ENCODE data around the gene ST6GALNAC2.

Gene ST6GALNAC2

DNA sequence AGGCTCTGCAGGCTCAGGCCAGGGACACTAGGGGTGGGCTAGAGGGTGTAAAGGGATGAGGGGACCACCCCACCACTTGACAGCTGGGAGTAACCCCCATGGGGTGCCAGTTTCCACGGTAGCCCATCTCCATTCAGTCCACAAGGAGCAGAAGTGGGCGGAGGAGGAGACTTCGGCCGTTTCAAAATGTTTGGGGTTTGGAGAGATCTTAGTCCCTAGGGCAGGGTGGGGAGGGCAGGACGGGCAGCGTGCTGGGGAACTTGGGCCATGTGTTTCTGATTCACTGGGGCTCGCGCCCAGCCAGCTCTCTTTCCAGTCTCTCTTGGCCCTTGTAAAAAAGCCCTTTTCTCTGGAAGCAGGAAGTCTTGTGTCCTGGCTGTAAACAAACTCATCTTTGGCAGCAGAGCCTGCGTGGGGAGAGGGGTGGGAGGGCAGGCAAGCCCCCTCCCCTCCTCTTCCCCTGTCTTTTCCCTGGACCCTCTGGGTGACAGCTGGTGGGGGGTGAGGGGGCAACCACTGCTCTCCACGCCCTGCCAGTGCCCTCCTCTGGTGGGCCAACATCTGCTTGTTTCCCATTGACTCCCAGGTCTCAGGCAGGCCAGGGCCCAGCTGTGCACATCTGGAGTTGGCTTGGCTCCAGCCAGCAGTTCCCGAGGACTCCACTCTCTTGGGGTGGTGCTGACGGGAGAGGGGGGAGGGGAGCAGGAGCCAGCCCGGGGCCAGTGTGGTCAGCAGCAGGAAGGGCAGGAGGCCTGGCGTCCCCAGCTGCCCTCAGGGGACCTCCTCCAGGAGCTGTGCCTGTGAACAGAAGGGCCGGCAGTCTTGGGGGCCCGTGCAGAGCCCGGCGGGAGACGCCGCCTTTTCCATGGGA, 56.2 kb downstream of the ST6GALNAC2 start (continued):
- TF ChIP-seq ZNF747 (tag by site-specific recombination; IDR thresholded peaks at IDR 0.05) (no peak), ZNF423 (tag by site-specific recombination; IDR thresholded peaks at IDR 0.05) (0 out of 2 replicates have a peak, but pooled peaks have one; percentile 74), ZNF16 (tag by site-specific recombination; IDR thresholded peaks at IDR 0.05; ENCODE audit: low read depth) (no peak), ZSCAN30 (tag by site-specific recombination; IDR thresholded peaks at IDR 0.05) (no peak), ZNF133 (tag by site-specific recombination; IDR thresholded peaks at IDR 0.05) (no peak), ZNF335 (tag by site-specific recombination; conservative IDR thresholded peaks at IDR 0.05) (peak; percentile 64), SP3 (tag by site-specific recombination; IDR thresholded peaks at IDR 0.05) (no peak), ZNF776 (tag by site-specific recombination; IDR thresholded peaks at IDR 0.05; ENCODE audit: borderline replicate concordance) (no peak), ZFP3 (tag by site-specific recombination; IDR thresholded peaks at IDR 0.05; ENCODE audit: low read depth) (0 out of 2 replicates have a peak, but pooled peaks have one; percentile 5), ZEB2 (tag by site-specific recombination; IDR thresholded peaks at IDR 0.05) (no peak), HOXA7 (CRISPR knock-in tag; IDR thresholded peaks at IDR 0.05; ENCODE audit: borderline replicate concordance) (no peak), ZNF311 (tag by site-specific recombination; IDR thresholded peaks at IDR 0.05; ENCODE audit: borderline replicate concordance) (no peak), ZNF791 (tag by site-specific recombination; IDR thresholded peaks at IDR 0.05) (no peak), ZFP37 (tag by site-specific recombination; IDR thresholded peaks at IDR 0.05) (no peak), ZNF514 (tag by site-specific recombination; IDR thresholded peaks at IDR 0.05) (no peak), KLF8 (tag by site-specific recombination; IDR thresholded peaks at IDR 0.05) (no peak)
- TF ChIP-seq, protein P1, sequence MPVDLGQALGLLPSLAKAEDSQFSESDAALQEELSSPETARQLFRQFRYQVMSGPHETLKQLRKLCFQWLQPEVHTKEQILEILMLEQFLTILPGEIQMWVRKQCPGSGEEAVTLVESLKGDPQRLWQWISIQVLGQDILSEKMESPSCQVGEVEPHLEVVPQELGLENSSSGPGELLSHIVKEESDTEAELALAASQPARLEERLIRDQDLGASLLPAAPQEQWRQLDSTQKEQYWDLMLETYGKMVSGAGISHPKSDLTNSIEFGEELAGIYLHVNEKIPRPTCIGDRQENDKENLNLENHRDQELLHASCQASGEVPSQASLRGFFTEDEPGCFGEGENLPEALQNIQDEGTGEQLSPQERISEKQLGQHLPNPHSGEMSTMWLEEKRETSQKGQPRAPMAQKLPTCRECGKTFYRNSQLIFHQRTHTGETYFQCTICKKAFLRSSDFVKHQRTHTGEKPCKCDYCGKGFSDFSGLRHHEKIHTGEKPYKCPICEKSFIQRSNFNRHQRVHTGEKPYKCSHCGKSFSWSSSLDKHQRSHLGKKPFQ (tag by site-specific recombination; IDR thresholded peaks at IDR 0.05) = no peak
- TF ChIP-seq, protein P2, sequence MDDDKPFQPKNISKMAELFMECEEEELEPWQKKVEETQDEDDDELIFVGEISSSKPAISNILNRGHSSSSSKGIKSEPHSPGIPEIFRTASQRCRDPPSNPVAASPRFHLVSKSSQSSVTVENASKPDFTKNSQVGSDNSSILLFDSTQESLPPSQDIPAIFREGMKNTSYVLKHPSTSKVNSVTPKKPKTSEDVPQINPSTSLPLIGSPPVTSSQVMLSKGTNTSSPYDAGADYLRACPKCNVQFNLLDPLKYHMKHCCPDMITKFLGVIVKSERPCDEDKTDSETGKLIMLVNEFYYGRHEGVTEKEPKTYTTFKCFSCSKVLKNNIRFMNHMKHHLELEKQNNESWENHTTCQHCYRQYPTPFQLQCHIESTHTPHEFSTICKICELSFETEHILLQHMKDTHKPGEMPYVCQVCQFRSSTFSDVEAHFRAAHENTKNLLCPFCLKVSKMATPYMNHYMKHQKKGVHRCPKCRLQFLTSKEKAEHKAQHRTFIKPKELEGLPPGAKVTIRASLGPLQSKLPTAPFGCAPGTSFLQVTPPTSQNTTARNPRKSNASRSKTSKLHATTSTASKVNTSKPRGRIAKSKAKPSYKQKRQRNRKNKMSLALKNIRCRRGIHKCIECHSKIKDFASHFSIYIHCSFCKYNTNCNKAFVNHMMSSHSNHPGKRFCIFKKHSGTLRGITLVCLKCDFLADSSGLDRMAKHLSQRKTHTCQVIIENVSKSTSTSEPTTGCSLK (tag by site-specific recombination; IDR thresholded peaks at IDR 0.05) = no peak
- TF ChIP-seq, protein P3, sequence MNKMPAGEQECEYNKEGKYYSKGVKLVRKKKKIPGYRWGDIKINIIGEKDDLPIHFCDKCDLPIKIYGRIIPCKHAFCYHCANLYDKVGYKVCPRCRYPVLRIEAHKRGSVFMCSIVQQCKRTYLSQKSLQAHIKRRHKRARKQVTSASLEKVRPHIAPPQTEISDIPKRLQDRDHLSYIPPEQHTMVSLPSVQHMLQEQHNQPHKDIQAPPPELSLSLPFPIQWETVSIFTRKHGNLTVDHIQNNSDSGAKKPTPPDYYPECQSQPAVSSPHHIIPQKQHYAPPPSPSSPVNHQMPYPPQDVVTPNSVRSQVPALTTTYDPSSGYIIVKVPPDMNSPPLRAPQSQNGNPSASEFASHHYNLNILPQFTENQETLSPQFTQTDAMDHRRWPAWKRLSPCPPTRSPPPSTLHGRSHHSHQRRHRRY (tag by site-specific recombination; IDR thresholded peaks at IDR 0.05) = no peak
- TF ChIP-seq, protein P4, sequence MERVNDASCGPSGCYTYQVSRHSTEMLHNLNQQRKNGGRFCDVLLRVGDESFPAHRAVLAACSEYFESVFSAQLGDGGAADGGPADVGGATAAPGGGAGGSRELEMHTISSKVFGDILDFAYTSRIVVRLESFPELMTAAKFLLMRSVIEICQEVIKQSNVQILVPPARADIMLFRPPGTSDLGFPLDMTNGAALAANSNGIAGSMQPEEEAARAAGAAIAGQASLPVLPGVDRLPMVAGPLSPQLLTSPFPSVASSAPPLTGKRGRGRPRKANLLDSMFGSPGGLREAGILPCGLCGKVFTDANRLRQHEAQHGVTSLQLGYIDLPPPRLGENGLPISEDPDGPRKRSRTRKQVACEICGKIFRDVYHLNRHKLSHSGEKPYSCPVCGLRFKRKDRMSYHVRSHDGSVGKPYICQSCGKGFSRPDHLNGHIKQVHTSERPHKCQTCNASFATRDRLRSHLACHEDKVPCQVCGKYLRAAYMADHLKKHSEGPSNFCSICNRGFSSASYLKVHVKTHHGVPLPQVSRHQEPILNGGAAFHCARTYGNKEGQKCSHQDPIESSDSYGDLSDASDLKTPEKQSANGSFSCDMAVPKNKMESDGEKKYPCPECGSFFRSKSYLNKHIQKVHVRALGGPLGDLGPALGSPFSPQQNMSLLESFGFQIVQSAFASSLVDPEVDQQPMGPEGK (tag by site-specific recombination; IDR thresholded peaks at IDR 0.05) = no peak
- TF ChIP-seq, protein P5, sequence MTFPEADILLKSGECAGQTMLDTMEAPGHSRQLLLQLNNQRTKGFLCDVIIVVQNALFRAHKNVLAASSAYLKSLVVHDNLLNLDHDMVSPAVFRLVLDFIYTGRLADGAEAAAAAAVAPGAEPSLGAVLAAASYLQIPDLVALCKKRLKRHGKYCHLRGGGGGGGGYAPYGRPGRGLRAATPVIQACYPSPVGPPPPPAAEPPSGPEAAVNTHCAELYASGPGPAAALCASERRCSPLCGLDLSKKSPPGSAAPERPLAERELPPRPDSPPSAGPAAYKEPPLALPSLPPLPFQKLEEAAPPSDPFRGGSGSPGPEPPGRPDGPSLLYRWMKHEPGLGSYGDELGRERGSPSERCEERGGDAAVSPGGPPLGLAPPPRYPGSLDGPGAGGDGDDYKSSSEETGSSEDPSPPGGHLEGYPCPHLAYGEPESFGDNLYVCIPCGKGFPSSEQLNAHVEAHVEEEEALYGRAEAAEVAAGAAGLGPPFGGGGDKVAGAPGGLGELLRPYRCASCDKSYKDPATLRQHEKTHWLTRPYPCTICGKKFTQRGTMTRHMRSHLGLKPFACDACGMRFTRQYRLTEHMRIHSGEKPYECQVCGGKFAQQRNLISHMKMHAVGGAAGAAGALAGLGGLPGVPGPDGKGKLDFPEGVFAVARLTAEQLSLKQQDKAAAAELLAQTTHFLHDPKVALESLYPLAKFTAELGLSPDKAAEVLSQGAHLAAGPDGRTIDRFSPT (tag by site-specific recombination; IDR thresholded peaks at IDR 0.05) = 0 out of 2 replicates have a peak, but pooled peaks have one; percentile 22
- TF ChIP-seq, protein P6, sequence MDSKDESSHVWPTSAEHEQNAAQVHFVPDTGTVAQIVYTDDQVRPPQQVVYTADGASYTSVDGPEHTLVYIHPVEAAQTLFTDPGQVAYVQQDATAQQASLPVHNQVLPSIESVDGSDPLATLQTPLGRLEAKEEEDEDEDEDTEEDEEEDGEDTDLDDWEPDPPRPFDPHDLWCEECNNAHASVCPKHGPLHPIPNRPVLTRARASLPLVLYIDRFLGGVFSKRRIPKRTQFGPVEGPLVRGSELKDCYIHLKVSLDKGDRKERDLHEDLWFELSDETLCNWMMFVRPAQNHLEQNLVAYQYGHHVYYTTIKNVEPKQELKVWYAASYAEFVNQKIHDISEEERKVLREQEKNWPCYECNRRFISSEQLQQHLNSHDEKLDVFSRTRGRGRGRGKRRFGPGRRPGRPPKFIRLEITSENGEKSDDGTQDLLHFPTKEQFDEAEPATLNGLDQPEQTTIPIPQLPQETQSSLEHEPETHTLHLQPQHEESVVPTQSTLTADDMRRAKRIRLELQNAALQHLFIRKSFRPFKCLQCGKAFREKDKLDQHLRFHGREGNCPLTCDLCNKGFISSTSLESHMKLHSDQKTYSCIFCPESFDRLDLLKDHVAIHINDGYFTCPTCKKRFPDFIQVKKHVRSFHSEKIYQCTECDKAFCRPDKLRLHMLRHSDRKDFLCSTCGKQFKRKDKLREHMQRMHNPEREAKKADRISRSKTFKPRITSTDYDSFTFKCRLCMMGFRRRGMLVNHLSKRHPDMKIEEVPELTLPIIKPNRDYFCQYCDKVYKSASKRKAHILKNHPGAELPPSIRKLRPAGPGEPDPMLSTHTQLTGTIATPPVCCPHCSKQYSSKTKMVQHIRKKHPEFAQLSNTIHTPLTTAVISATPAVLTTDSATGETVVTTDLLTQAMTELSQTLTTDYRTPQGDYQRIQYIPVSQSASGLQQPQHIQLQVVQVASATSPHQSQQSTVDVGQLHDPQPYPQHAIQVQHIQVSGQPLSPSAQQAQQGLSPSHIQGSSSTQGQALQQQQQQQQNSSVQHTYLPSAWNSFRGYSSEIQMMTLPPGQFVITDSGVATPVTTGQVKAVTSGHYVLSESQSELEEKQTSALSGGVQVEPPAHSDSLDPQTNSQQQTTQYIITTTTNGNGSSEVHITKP (tag by site-specific recombination; IDR thresholded peaks at IDR 0.05) = no peak
- TF ChIP-seq, protein P7, sequence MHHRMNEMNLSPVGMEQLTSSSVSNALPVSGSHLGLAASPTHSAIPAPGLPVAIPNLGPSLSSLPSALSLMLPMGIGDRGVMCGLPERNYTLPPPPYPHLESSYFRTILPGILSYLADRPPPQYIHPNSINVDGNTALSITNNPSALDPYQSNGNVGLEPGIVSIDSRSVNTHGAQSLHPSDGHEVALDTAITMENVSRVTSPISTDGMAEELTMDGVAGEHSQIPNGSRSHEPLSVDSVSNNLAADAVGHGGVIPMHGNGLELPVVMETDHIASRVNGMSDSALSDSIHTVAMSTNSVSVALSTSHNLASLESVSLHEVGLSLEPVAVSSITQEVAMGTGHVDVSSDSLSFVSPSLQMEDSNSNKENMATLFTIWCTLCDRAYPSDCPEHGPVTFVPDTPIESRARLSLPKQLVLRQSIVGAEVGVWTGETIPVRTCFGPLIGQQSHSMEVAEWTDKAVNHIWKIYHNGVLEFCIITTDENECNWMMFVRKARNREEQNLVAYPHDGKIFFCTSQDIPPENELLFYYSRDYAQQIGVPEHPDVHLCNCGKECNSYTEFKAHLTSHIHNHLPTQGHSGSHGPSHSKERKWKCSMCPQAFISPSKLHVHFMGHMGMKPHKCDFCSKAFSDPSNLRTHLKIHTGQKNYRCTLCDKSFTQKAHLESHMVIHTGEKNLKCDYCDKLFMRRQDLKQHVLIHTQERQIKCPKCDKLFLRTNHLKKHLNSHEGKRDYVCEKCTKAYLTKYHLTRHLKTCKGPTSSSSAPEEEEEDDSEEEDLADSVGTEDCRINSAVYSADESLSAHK (tag by site-specific recombination; IDR thresholded peaks at IDR 0.05) = peak; percentile 67
